Nephron progenitor cell (in vitro differentiated cells): ENCODE results near the gene NRG2.

Experiments used
- DNase-seq: peaks from one replicate; pipeline ENCODE4 v3.0.0; 2021
- H3K27ac Mint-ChIP-seq: 2 replicates; pipeline ENCODE4 v1.8.0; 2021; ENCODE audit warnings: mild to moderate bottlenecking, moderate library complexity, mixed read lengths
- H3K27me3 Mint-ChIP-seq: 2 replicates; pipeline ENCODE4 v1.8.0; 2021; ENCODE audit warnings: mild to moderate bottlenecking, low read depth, mixed read lengths; ENCODE audit not compliant: poor library complexity
- H3K36me3 Mint-ChIP-seq: 2 replicates; pipeline ENCODE4 v1.8.0; 2021; ENCODE audit warnings: low read depth, mixed read lengths
- H3K4me1 Mint-ChIP-seq: 2 replicates; pipeline ENCODE4 v1.8.0; 2021; ENCODE audit warnings: mixed read lengths
- H3K4me3 Mint-ChIP-seq: 2 replicates; pipeline ENCODE4 v1.8.0; 2021; ENCODE audit warnings: mild to moderate bottlenecking, moderate library complexity, mixed read lengths
- H3K9me3 Mint-ChIP-seq: 2 replicates; pipeline ENCODE4 v1.8.0; 2021; ENCODE audit warnings: mild to moderate bottlenecking, moderate library complexity, mixed read lengths
- TF ChIP-seq, protein P1 (sequence below): fragments of 200-600 bp; sonication (generic); IDR thresholded peaks from 2 replicates; pipeline ENCODE4 v1.5.0; 2021; ENCODE audit warnings: antibody characterized with exemption

NRG2 gene

DNA sequence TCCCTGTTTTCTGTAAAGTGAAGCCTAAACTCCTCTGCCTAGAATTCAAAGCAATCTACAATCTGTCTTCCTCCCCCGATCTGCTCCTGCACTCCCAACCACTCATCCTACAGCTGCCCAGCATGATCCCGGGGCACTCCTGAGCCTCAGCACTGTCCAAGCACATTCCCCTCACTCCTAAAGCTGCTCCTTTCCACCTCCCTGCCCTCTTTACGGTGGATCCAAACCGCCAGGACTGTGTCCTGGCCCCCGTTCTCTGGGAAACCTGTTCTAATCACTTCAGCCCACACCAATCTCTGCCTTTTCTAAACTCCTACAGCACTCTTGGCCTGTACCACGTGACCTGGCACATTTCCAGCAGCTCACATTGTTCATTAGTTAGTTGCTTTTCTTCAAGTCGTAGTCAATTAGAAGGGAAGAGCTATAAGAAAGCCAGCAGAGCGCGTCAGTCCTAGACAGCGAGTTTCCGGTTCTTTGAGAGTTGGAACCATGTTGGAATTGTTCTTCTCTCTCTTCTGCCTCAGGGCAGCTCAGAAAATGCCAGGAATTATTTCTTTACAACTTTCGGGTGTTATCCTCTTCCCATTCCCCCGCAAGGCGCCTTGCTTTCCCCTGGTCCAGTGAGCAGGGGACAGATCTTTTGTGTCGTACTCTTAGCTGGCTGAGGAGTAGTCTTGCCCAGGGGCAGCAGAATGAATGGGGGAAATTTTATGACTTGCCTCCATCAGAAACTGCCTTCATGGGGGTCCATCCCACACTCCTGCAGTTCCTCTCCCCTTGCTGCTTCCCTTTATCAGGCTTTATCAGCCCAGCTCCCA is 60.7 kb downstream of the NRG2 start:
- no peak for DNase-seq
- H3K9me3 Mint-ChIP-seq: peaks cover 2% of the 10 kb centered on the region
- peak overlapping the region; percentile 73 for H3K27ac Mint-ChIP-seq

DNA sequence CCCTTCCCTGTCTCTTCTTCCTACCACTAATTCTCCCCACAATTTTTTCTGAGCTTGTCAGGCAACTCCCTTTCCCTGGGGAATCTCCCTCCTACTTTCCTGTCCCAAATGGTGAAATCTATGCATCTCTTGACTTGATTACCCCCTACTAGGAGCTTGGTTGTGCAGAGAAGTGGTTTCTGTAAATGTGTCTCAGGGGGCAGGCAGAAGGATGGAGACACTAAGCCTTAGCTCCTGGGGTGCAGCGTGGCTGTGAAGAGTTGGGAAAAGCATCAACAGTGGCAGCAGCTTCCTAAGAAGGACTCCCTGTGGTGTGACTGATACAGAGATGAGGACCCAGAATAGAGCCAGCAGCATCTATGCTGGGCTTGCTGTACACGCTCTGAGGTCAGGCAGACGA is 62.3 kb downstream of the NRG2 start:
- no peak for DNase-seq
- H3K9me3 Mint-ChIP-seq: peaks cover 5% of the 10 kb centered on the region
- TF ChIP-seq, protein P1, sequence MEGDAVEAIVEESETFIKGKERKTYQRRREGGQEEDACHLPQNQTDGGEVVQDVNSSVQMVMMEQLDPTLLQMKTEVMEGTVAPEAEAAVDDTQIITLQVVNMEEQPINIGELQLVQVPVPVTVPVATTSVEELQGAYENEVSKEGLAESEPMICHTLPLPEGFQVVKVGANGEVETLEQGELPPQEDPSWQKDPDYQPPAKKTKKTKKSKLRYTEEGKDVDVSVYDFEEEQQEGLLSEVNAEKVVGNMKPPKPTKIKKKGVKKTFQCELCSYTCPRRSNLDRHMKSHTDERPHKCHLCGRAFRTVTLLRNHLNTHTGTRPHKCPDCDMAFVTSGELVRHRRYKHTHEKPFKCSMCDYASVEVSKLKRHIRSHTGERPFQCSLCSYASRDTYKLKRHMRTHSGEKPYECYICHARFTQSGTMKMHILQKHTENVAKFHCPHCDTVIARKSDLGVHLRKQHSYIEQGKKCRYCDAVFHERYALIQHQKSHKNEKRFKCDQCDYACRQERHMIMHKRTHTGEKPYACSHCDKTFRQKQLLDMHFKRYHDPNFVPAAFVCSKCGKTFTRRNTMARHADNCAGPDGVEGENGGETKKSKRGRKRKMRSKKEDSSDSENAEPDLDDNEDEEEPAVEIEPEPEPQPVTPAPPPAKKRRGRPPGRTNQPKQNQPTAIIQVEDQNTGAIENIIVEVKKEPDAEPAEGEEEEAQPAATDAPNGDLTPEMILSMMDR: no peak
- peaks cover 27% of the 10 kb centered on the region for H3K4me1 Mint-ChIP-seq
- H3K4me3 Mint-ChIP-seq: no peak overlapping the region
- H3K36me3 Mint-ChIP-seq: no peaks in the 10 kb centered on the region
- peaks cover 49% of the 10 kb centered on the region for H3K27me3 Mint-ChIP-seq
- no peak overlapping the region for H3K27ac Mint-ChIP-seq

More for the DNA sequence above, 60.7 kb downstream of the NRG2 start:
- peaks cover 36% of the 10 kb centered on the region for H3K27me3 Mint-ChIP-seq
- no peak overlapping the region for H3K4me3 Mint-ChIP-seq
- TF ChIP-seq, protein P1: no peak
- no peaks in the 10 kb centered on the region for H3K36me3 Mint-ChIP-seq
- peaks cover 28% of the 10 kb centered on the region for H3K4me1 Mint-ChIP-seq

DNA sequence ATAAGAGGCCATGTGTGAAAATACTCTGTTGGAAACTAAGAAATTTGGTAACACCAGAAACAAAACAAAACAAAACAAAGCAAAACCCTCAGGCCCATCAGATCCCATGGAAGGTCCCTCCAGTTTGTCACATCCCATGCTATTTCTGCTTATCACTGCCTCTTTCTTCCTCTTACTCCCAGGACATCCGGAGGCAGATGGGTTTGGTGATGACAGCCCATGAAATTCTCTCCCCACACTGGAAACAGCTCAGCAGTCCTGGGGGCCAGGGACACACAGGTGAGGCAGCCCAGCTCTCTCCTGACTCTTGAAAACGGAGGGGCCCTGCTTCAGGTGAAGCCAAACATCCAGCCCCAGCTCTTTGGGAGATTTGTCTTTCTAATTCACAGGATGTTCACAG is 63.2 kb downstream of the NRG2 start:
- DNase-seq: no peak
- H3K4me3 Mint-ChIP-seq: no peak overlapping the region
- TF ChIP-seq, protein P1: no peak
- H3K27me3 Mint-ChIP-seq: peaks cover 53% of the 10 kb centered on the region
- peaks cover 5% of the 10 kb centered on the region for H3K9me3 Mint-ChIP-seq
- peaks cover 22% of the 10 kb centered on the region for H3K4me1 Mint-ChIP-seq
- no peak overlapping the region for H3K27ac Mint-ChIP-seq
- no peaks in the 10 kb centered on the region for H3K36me3 Mint-ChIP-seq

DNA sequence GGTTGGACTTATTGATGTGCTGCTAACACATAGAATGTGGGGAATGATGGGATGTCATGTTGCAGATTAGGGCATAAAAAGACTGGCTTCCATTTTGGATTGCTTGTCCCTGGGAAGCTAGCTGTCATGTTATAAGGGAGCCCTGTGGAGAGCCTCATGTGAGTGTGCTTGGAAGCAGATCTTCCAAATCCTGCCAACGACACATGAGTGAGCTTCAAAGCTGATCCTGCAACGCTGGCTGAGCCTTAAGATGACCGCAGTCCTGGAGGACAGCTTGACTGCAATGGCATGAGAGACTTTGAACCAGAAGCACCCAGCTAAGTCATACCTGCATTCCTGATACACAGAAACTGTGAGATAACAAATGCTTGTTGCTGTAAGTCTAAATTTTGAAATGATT is 63.6 kb downstream of the NRG2 start:
- peaks cover 22% of the 10 kb centered on the region for H3K4me1 Mint-ChIP-seq
- peaks cover 5% of the 10 kb centered on the region for H3K9me3 Mint-ChIP-seq
- H3K27me3 Mint-ChIP-seq: peaks cover 55% of the 10 kb centered on the region
- no peak for DNase-seq
- TF ChIP-seq, protein P1: no peak
- H3K36me3 Mint-ChIP-seq: no peaks in the 10 kb centered on the region
- H3K27ac Mint-ChIP-seq: no peak overlapping the region
- H3K4me3 Mint-ChIP-seq: no peak overlapping the region

DNA sequence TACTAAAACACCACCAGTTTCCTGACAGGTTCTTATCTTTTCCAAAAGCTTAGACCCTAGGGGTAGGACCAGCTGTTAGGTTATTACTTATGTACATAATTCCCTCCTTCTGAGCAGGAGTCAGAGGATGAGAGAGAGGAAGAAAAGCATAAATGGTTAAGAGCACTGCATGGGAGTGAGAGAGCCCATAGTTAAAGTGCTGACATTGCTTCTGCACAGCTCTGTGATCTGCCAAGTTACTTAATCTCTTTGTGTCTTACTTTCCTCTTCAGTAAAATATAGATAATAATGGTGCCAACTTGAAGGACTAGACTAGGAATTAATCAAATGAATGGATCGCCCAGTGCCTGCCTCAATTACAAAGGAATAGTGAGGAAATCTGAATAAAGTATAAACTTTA is 66.4 kb downstream of the NRG2 start:
- H3K4me3 Mint-ChIP-seq: no peak overlapping the region
- TF ChIP-seq, protein P1: no peak
- peaks cover 2% of the 10 kb centered on the region for H3K4me1 Mint-ChIP-seq
- peaks cover 5% of the 10 kb centered on the region for H3K9me3 Mint-ChIP-seq
- H3K36me3 Mint-ChIP-seq: no peaks in the 10 kb centered on the region
- no peak overlapping the region for H3K27ac Mint-ChIP-seq
- H3K27me3 Mint-ChIP-seq: peaks cover 71% of the 10 kb centered on the region
- no peak for DNase-seq

DNA sequence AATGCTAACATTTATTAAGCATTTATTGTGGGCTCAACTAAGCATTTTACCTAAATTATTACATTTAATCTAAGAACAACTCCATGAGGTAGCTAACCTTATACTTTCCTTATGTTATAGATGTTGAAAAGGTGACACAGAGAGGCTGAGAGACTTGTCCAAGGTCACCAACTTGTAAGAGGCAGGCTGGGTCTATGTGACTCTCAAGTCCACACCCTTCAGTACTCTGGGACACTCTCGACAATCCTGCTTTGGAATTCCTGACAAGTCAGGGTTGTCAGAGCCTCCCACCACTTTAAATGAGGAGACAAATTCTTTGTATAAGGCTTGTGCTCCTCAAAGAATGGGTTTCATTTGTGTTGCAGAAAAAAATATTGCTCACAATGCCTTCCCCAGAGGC is 67.2 kb downstream of the NRG2 start:
- DNase-seq: no peak
- no peaks in the 10 kb centered on the region for H3K4me1 Mint-ChIP-seq
- peaks cover 72% of the 10 kb centered on the region for H3K27me3 Mint-ChIP-seq
- TF ChIP-seq, protein P1: no peak
- H3K4me3 Mint-ChIP-seq: no peak overlapping the region
- peaks cover 5% of the 10 kb centered on the region for H3K9me3 Mint-ChIP-seq
- no peak overlapping the region for H3K27ac Mint-ChIP-seq
- no peaks in the 10 kb centered on the region for H3K36me3 Mint-ChIP-seq
